ENCODE results near the gene ATP11B.

- no peak for TF ChIP-seq EZH2 (IDR thresholded peaks at IDR 0.05; ENCODE audit: borderline replicate concordance, low read depth, low read length, poor library complexity, severe bottlenecking)
- TF ChIP-seq CTCF (conservative IDR thresholded peaks at IDR 0.05; ENCODE audit: low read depth, low read length) = no peak
Observed at GRCh38 chr3:182861348-182861747, 68.0 kb downstream of the ATP11B start.

Measured in A673 (cell line).